ENCODE data around the gene JKAMP.

JKAMP gene

GRCh38 chr14:59540852-59541251, 56.5 kb downstream of the JKAMP start:
- TF ChIP-seq CTCF (IDR thresholded peaks at IDR 0.05; ENCODE audit: low read depth, low read length) = no peak
- no peak overlapping the region for H3K4me3 ChIP-seq (ENCODE audit: low read depth, low read length)

- H3K4me3 ChIP-seq (ENCODE audit: low read depth, low read length) = no peak overlapping the region
- TF ChIP-seq CTCF (IDR thresholded peaks at IDR 0.05; ENCODE audit: low read depth, low read length) = no peak
Observed at GRCh38 chr14:59541731-59542130, 57.4 kb downstream of the JKAMP start.

GRCh38 chr14:59543873-59544272, 59.6 kb downstream of the JKAMP start:
- TF ChIP-seq CTCF (IDR thresholded peaks at IDR 0.05; ENCODE audit: low read depth, low read length) = no peak

DNA sequence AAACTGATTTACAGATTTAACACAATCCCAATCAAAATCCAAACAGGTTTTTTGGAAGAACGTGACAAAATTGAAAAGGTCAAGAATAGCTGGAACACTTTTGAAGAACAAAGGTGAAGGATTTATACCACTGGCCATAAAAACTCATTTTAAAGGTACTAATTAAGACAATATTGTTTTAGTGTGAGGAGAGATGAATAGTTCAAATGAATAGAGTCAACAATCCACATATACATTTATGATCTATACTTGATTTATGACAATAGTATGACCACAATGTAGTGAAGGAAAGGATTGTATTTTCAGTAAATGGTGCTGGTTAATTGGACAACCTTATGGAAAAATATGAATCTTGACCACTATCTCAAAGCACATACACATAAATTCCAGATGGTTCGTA, 63.0 kb downstream of the JKAMP start:
- no peak overlapping the region for H3K4me3 ChIP-seq (ENCODE audit: low read depth, low read length)
- TF ChIP-seq CTCF (IDR thresholded peaks at IDR 0.05; ENCODE audit: low read depth, low read length) = no peak

More at GRCh38 chr14:59543873-59544272, 59.6 kb downstream of the JKAMP start:
- no peak overlapping the region for H3K4me3 ChIP-seq (ENCODE audit: low read depth, low read length)
